Stimulated activated CD4-positive, alpha-beta T cell treated with anti-CD3 and anti-CD28 coated beads, Interleukin-12 subunit alpha, Interleukin-12 subunit beta, amount 100 ng/mL, for 4 hours (primary cell): Measurements from ENCODE around the gene ASPHD2.
"Not testable (repeated sequence)": the region's sequence is repeated elsewhere in the genome, so short reads cannot be mapped to it uniquely, and the experiment has no call there.

ENCODE experiments used
- DNase-seq: peaks from one replicate; pipeline ENCODE4 v3.0.0-alpha.2; 2020

ASPHD2 gene

DNA sequence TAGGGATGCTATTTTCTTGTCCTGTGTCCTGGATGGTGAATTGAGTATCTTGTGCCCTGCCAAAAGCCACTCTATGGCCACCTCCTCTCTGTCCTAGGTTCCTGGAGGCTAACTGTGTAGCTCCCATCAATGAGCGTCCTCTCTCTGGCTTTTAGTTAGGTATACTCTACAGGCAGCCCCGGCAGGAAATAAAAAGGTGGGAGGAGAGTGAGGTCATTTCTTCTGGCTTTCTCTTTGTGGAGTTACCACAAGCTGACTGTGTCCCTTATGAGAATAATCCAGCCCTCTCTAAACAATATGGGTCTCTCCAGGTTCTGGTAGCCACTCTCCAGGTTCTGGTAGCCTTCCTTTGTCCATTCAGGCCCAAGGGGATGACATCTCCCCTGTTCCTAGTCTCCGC, 11.7 kb upstream of the ASPHD2 start:
- no peak for DNase-seq

DNA sequence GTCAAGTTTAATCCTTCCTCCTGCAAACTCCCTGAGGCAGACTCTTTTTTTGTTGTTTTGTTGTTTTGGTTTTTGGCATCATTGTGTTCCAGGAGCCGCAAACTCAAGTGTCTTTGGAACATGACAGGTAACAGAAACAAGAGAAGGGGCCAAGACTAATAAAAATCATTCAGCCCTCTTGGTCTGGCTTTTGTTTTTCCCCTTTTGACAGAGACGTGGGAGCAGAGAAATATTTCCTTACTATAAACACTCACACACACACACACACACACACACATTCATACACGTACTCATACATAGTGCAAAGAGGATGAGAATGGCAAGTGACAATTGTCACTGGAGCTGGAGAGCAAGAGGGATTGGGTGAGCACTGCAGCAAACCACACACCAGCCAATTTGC, 10.4 kb upstream of the ASPHD2 start:
- no peak for DNase-seq

DNA sequence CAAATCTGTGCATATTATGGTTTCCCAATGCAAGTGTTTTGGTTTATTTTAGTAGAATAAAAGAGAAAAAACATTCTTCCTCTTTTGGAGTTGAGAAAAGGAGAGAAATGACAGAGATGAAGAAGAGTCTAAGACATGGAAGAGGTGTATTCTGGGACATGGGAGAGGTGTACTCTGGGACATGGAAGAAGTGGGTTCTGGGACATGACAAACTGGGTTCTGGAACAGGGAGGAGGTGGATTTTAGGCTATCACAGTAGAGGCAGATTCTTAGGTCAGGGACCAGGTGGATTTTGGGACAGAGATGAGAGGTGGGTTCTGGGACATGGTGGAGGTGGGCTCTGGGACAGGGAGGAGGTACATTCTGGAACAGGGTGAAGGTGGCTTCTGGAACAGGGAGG, 2.1 kb upstream of the ASPHD2 start:
- no peak for DNase-seq

DNA sequence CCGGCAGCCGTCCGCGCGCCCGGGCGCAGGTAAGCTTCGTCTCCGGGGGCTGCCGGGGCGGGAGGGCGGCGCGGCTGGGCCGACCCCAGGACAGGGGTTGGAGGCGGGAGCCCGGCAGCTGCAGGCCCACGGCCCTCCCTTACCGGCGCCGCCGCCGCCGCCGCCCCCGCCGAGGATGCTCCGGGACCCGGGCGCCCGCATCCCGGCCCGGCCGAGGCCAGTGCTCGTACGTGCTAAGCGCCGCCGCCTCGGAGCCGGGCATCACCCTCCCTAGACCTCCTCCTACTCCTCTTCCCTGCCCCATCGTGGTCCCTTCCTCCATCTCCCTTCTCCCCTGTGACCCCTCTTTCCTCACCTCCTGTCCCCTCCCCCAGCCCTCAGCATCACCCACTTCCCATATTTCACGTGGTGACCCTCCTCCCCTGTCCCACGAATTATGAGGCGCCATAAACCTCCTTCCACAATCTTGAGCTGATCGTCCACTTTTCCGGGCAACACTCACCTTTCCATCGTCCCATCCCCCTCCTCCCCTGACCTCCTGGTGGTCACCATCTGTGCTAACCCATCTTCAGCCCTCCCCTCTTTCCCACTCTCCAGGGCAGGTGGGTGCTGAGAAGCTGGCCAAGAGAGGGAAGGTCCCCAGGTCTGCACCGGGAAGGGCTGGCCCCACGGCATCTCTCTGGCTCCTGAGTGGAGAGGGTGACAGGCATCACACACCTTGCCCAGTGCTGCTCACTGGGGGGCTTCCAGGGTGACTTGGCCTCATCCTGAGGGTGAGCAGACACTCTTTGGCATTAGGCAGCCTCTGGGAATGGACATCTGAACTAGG, 612 bp downstream of the ASPHD2 start:
- peak; percentile 16 for DNase-seq

DNA sequence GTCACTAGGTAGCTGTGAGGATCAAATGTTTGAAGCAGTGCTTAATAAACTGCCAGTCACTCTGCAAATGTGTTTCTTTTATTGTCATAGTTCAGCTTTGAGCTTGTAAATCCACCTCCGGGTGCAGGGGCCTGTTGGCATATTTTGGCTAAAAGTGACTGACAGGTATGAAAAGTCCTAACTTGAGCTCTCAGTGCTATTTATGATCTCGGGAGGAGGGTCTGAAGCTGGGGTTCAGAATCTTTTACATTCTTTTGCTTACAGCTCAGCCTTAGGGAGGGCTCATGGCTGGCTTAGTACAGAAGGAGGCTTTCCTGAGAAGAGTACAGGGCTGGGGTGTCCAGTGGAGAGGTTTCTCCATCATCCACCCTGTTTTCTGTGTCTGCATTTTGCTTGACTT, 1.5 kb downstream of the ASPHD2 start:
- DNase-seq, result no peak

DNA sequence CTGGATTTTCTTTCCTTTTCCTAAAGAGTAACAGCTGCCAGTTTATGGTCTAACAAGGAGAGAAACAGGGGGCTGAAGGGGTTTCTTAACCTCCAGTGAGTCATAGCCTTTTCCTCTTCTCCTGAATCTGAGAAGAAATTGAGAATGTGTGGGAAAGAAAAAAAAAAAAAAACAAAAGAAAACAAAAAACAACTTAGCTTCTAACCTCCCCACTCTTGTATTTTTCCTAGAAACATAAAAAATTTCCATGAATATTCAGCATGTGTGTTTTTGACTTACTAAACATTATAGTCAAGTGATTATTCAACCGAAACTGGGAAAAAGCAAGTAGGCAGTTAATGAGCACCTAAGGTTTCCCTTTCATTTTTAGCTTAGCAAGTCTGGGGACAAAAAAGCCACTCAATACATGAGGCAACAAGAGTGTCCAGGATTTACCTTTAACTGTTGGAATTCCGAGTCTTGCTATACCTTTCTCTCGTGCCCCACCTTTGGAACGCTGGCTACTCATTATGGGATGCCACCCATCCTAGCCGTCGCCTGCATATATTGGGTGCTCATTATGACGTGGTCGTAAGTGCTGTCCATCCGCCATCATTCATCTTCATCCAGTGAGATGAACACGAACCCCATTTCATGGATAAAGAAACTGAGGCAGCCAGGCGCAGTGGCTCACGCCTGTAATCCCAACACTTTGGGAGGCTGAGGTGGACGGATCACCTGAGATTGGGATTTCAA, 2.4 kb downstream of the ASPHD2 start:
- no peak for DNase-seq

DNA sequence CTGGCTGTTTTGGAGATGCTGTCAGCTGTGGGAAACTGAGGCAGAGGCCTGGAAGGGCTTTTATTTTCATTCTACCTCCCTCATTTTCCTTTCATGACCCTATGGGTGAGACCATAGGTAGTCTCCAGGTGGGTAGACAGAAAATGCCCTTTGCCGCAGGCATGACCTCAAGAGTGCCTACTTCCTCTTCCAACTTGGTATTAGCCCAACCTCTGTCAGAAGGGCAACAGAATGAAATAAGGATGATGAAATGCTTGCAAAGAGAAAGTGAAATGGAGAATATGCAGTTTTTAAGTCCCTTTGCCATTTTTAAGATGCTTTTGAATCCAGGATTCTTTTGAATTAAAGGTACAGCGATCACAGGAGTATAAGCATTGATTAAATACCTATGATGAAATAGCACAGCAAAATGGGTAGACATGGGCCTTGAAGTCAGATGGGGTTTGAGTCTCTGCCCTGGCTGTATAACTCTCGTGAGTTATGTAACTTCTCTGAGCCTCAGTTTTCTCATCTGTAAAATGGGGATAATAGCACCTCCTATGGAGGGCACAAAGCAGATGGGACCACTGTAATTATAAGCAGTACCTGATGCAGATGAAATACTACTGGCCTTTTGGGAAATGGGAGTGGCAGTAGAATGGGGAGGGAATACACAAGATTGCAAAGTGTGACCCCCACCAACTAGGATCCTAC, 3.7 kb downstream of the ASPHD2 start:
- no peak for DNase-seq

DNA sequence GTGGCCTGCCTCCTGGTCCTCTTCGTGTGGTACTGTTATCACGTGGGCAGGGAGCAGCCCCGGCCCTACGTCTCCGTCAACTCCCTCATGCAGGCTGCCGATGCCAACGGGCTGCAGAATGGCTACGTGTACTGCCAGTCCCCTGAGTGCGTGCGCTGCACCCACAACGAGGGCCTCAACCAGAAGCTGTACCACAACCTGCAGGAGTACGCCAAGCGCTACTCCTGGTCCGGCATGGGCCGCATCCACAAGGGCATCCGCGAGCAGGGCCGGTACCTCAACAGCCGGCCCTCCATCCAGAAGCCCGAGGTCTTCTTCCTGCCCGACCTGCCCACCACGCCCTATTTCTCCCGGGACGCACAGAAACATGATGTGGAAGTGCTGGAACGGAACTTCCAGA, 4.7 kb downstream of the ASPHD2 start:
- no peak for DNase-seq

DNA sequence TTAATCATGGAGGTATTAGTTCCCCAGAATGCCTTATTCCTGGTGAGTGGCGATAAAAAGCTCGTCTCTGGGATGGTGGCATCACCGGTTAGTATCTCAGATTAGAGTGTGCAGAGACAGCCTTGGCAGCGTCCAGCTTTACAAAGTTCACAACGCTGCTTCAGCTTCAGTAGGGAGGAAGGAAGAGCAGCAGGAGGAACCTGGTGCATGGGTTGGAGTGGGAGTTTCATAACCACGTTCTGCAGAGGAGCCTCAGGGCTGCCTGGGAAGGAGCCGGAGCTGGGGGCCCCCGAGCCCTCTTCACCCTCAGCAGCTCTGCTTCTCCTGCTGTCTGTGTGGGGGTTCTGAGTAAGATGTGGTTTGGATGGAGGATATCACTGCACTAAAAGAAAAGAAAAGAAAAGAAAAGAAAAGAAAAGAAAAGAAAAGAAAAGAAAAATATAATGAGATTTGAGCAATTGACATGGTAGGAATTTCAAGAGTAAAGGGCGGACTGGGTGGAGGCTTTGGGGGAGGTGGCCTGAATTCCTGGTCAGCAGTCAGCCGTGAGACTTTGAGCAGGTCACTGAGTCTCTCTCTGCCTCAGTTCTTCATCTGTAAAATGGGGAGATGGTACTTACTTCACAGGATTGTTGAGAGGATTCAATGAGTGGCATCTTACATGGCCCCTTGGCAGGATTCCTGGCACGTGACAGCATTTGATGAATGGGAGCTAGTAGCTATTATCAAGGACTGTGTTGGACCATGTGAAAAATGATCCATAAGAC, 6.5 kb downstream of the ASPHD2 start:
- DNase-seq, result no peak

DNA sequence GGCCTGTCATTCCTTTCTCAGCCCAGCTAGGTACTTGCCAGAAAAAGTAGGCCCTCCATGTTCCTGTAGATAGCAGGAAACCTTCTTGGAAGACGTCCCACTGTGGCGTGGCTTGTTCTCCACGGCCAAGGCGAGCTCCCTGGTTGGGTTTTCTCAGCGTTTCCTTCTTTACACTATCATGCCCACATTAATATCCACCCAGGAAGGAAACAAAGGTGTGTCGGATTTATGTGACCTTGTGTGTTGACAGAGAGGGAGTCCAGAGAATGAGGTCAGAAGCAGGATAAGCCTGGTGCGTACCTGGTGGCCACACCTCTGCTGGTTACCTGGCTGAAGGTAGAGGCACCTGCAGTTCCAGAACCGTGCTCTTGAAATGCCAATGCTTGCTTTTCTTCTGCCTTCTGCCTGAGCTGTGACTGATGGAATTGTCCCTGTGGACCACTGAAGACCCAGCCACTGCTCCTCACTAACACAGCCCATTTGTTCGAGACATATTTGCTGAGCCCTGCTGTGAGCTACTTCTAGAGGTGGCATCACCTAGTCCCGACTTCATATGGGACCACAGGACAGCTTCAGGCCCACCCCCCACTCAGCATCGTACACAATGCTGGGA, 7.9 kb downstream of the ASPHD2 start:
- no peak for DNase-seq

DNA sequence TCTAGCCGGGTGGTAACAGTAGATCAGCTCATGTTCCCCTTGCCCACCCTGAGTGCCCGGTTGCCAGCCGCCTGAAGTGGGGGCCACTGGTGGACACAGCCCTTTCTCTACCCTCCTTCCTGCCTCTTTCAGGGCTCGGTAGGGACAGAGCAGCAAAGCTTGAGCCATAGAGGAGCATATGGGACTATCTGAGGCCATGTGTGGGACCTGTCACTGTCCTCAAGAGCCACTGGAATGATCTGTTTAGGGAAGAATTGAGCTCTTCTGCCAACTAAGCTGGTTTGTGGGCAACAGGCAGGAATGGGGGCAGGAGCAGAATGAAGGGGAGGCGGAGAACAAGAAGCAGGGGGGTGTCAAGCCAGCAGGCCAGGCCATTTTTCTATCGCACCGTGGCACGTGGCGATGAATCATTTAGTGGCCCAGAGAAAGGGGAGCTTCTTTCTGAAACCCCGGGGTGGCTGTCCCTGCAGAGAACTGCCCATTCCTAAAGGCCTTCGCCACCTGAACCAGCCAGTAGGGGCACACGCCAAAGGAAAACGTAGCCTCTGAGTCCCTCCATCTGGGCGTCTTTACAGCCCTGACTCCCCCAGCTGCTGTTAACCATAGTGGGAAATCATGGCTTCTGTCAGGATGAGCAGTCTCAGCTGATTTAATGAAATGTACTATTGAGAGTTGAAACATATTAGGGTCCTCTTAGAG, 8.8 kb downstream of the ASPHD2 start:
- no peak for DNase-seq

DNA sequence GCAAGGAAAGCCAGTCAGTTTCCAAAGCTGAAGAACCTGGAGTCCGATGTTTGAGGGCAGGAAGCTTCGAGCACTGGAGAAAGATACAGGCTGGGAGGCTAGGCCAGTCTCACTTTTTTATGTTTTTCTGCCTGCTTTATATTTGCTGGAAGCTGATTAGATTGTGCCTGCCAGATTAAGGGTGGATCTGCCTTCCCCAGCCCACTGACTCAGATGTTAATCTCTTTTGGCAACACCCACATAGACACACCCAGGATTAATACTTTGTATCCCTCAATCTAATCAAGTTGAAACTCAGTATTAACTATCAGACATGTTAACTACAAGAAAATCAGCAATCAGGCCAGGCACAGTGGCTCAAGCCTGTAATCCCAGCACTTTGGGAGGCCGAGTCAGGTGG, 9.7 kb downstream of the ASPHD2 start:
- not testable (repeated sequence) for DNase-seq

DNA sequence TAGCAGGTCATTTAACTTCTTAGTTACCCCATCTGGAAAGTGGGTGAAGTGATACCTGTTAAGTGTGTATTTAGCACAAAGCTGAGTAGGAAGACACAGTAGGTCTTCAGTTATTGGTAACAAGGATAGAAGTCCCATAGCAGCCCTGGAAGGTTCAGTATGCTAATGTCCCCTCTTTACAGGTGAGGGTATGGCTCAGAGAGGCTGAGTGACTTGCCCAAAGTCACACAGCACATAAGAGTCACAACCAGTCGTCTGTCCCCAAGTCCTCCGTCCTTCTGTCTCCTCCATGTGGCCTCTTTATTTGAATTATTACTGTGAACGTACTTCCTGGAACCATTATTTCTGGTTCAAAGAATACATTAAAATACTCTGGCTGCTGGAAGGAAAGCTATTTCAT, 10.5 kb downstream of the ASPHD2 start:
- no peak for DNase-seq

DNA sequence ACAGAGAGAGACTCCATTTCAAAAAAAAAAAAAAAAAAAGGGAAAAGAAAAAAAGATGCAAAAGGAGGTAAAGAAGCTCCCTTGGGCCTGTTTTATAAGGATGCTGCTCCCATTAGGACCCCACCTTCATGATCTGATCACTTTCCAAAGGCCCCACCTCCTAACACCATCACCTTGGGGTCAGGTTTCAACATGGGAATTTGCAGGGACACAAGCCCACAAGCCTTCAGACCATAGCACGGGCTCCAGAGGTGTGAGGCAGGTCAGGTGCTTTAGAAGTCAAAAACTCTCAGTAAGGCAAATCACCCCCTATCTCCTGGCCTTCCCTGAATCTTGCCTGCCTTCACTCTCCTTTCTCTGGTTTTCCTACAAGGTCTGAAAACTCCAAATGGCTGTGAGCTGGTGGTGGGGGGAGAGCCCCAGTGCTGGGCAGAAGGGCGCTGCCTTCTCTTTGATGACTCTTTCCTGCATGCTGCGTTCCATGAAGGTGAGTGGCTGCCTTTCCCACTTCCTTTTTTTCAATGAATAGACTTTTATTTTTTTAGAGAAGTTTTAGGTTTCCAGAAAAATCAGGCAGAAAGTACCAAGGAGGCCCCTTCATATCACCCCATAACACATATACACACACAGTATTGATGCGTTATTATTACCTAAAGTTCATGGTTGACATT, 13.2 kb downstream of the ASPHD2 start:
- no peak for DNase-seq

DNA sequence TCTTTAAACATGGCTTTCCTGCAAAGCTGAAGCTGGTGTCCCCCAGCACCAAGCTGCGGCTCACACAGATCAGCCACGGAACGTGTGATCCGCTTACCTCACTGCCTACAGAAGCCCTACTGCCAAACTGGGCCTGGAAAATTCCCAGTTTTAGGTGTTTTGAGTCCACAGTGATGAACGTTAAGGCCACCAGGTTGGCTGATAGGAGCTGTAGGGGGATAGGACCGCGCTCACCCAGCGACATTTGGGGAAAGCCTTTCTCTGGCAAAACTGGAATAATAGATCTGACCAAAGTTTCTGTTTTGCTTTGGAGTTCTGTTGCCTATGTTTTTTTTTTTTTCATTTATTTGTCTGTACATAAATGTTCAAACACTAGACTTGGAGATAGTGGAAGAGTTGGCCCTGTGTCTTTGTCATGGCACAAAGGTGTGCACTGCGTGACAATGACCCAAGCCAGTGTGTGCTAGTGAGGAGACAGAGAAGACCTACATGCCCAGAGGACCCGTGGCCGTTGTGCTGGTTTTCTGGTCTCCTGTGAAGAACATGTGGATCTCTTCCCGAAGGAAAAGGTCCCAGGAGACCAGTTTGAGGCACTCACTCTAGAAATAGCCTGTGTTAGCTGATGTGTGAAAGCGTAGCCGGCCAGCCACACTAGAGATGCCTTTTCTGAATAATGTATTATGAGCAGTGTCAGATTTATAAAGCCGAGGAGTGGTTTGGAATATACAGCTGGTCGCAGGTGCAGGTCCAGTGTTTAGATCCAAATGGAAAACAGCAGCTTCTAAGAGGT, 15.0 kb downstream of the ASPHD2 start:
- no peak for DNase-seq

DNA sequence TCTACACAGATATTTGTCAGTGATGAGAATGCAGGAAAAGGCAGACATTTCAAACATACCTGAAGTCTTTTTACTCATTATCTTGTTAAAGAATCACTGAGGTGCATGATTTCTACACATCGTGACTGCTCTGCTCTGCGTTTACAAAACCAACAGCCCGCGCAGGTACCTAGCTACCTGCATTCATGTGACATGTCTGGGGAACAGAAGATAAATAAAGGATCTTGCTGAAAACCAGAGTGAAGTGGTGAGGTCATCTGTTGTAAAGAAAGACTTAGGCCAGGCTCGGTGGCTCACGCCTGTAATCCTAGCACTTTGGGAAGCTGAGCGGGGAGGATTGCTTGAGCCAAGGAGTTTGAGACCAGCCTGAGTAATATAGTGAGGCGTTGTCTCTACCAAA, 15.7 kb downstream of the ASPHD2 start:
- DNase-seq, result no peak

DNA sequence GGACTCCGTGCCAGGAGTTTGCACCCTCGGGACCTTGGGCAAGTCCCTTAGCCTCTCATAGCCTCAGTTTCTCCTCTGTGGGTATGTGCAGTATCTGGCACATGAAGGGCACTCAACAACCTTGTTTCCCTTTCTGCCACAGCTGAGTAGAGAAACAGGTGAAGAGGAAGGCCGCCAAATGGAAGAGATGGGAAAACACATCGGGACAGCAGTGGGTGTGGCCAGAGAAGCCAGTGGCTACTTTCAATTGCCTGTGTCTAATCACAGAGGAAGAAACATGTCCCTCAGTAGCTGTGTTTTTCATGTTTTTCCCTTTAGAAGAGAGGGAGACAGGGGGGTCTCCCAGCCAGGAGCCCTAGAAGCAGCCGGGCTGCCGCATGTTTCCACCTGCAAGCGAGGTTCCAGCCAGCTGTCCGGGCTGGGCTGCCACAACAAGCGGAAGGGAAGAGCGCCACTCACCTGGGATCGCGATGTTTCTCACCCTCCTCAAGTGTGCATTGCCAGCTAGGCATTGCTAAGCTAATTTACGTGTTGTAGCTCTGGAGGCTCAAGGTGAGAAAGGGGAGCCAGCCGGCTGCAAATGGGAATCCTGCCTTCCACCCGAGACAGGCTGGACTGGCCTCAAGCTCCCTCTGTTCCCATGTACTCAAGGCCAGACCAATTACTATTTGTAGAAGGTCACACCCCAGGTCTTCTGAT, 16.7 kb downstream of the ASPHD2 start:
- no peak for DNase-seq

DNA sequence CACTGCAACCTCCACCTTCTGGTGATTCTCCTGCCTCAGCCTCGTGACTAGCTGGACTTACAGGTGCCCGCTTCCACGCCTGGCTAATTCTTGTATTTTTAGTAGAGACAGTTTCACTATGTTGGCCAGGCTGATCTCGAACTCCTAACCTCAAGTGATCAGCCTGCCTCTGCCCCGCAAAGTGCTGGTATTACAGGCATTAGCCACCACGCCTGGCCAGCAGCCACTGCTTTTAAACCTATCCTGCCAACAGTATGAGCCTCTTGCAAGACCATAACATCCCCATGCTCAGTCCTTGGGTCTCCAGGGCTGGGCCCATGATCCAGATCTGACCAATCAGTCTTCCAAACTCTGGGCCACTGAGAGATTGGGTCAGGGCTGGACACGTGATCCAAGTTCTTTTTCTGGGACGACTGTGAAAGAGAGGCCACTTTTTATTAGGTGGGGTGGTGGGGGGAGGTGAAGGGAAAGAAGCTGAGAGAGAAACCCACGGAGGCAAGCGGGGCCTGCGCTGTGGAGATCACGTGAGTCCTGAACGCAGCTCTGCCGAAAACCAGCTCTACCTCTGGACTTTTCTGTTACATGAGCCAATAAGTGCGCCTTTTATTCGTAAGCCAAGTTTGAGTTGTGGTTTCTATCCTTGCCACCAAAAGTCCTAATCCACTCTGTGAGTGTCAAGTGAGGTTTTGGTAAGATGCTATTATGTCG, 17.9 kb downstream of the ASPHD2 start:
- no peak for DNase-seq
